Lower leg skin (tissue), 3 donors: Measurements from ENCODE around the gene BBS2.

Experiments used
- CTCF ChIP-seq, 3 donors: fragments of 450-650 bp; IDR thresholded peaks; one replicate each; pipeline ENCODE4 v1.5.1; 2016; ENCODE audit warnings: antibody characterized with exemption in 3 of 3, mild to moderate bottlenecking in 3 of 3, moderate library complexity in 2 of 3
- POLR2A ChIP-seq, 2 donors: fragments of 450-650 bp; IDR thresholded peaks; one replicate each; pipeline ENCODE4 v1.6.1; 2016 to 2017; ENCODE audit warnings: antibody characterized with exemption in 2 of 2, mild to moderate bottlenecking in 1 of 2, moderate library complexity in 1 of 2

GRCh38 chr16:56482683-56483236, 37.1 kb downstream of the BBS2 start:
- TF ChIP-seq POLR2A (IDR thresholded peaks at IDR 0.05) (no peak), CTCF (IDR thresholded peaks at IDR 0.05) (no peak)
